Smooth muscle cell (in vitro differentiated cells): ENCODE results near the gene ZFR2. TPM values are rescaled to one million over a fixed set of nuclear protein-coding genes. Genes with fewer than 3 reads are reported as not detected.

Experiments used
- DNase-seq: peaks from one replicate; lab custom pipeline; 2025; ENCODE audit not compliant: unreplicated experiment; lab: John Stamatoyannopoulos, UW
- H2AFZ ChIP-seq: fragments of 200-600 bp; sonication (generic); 2 replicates; pipeline ENCODE4 v1.6.0; 2016; ENCODE audit warnings: antibody characterized with exemption, low read depth, mild to moderate bottlenecking
- H3F3A ChIP-seq: fragments of 200-600 bp; sonication (generic); 2 replicates; pipeline ENCODE4 v1.6.0; 2017; ENCODE audit warnings: antibody characterized with exemption, low read depth
- H3K27ac ChIP-seq: fragments of 200-600 bp; sonication (generic); 2 replicates; pipeline ENCODE4 v1.5.1; 2016; ENCODE audit warnings: low read depth, mild to moderate bottlenecking
- H3K27me3 ChIP-seq: fragments of 200-600 bp; sonication (generic); 2 replicates; pipeline ENCODE4 v1.6.1; 2016; ENCODE audit warnings: low read depth, mild to moderate bottlenecking
- H3K36me3 ChIP-seq: fragments of 200-600 bp; sonication (generic); 2 replicates; pipeline ENCODE4 v1.5.1; 2016; ENCODE audit warnings: low read depth
- H3K4me1 ChIP-seq: fragments of 200-600 bp; sonication (generic); 2 replicates; pipeline ENCODE4 v1.5.1; 2016; ENCODE audit warnings: low read depth
- H3K4me2 ChIP-seq: fragments of 200-600 bp; sonication (generic); 2 replicates; pipeline ENCODE4 v1.6.0; 2016; ENCODE audit warnings: mild to moderate bottlenecking
- H3K4me3 ChIP-seq: fragments of 200-600 bp; sonication (generic); 2 replicates; pipeline ENCODE4 v1.5.1; 2016; ENCODE audit warnings: mild to moderate bottlenecking
- H3K79me2 ChIP-seq: fragments of 200-600 bp; sonication (generic); 2 replicates; pipeline ENCODE4 v1.6.0; 2016; ENCODE audit warnings: low read depth, mild to moderate bottlenecking
- H3K9ac ChIP-seq: fragments of 200-600 bp; sonication (generic); 2 replicates; pipeline ENCODE4 v1.6.0; 2016; ENCODE audit warnings: low read depth
- H3K9me3 ChIP-seq: fragments of 200-600 bp; sonication (generic); replicated peaks from 2 replicates; pipeline ENCODE4 v1.5.1; 2016; ENCODE audit warnings: low read depth
- H4K20me1 ChIP-seq: fragments of 200-600 bp; sonication (generic); 2 replicates; pipeline ENCODE4 v1.6.0; 2016; ENCODE audit warnings: low read depth
- CTCF ChIP-seq: fragments of 200-600 bp; sonication (generic); IDR thresholded peaks from 2 replicates; pipeline ENCODE4 v1.5.1; 2017; ENCODE audit warnings: borderline replicate concordance, mild to moderate bottlenecking, antibody characterized with exemption; ENCODE audit not compliant: insufficient read depth, poor library complexity, severe bottlenecking
- WGBS: methylation state at CpG from one replicate; pipeline ENCODE4 v1.1.7; 2016; ENCODE audit warnings: low lambda C conversion rate; 5-methylcytosine and 5-hydroxymethylcytosine counted together
- polyA plus RNA-seq: library from polyadenylated mRNA; unstranded; fragments of >200 nt; fragmentation: Nextera tagmentation; extraction: Ambion mirVana; gene quantifications from 2 replicates; pipeline ENCODE4 v1.2.1, GENCODE V29; 2016
- total RNA-seq: library from RNA; depleted of rRNA; stranded (reverse); fragments of >200 nt; gene quantifications from 2 replicates; pipeline ENCODE4 v1.2.3, GENCODE V29; 2014

ZFR2 gene
- total and polyA plus RNA-seq, 2 experiments from 2014 or later = 0.54 to 1.8 TPM

- Histone ChIP-seq H3F3A (no peaks in the 10 kb centered on the region), H3K27ac (no peak overlapping the region), H3K9ac (no peak overlapping the region), H3K4me1 (no peaks in the 10 kb centered on the region), H2AFZ (no peak overlapping the region), H3K27me3 (no peaks in the 10 kb centered on the region), H3K79me2 (no peaks in the 10 kb centered on the region), H3K36me3 (no peaks in the 10 kb centered on the region), H3K9me3 (no peaks in the 10 kb centered on the region), H3K4me3 (no peak overlapping the region), H3K4me2 (no peak overlapping the region), H4K20me1 (no peaks in the 10 kb centered on the region)
- DNase-seq = no peak
- WGBS = 94% methylated on average over 17 of the region's 17 CpGs
- TF ChIP-seq CTCF = no peak
These were observed 21.8 kb upstream of the ZFR2 start for GRCh38 chr19:3890591-3890990.

- H2AFZ ChIP-seq = no peak overlapping the region
- H3K4me1 ChIP-seq = peaks cover 3% of the 10 kb centered on the region
- no peaks in the 10 kb centered on the region for H3F3A ChIP-seq
- peaks cover 43% of the 10 kb centered on the region for H3K27me3 ChIP-seq
- no peak overlapping the region for H3K9ac ChIP-seq
- no peak overlapping the region for H3K4me2 ChIP-seq
- WGBS = 31% methylated on average over 6 of the region's 6 CpGs
- H3K36me3 ChIP-seq = no peaks in the 10 kb centered on the region
- no peaks in the 10 kb centered on the region for H4K20me1 ChIP-seq
- no peak overlapping the region for H3K4me3 ChIP-seq
- TF ChIP-seq CTCF = no peak
- no peaks in the 10 kb centered on the region for H3K9me3 ChIP-seq
- no peak for DNase-seq
- H3K79me2 ChIP-seq = no peaks in the 10 kb centered on the region
- no peak overlapping the region for H3K27ac ChIP-seq
These were observed 13.2 kb upstream of the ZFR2 start for GRCh38 chr19:3882041-3882384.

GRCh38 chr19:3881272-3882040, 12.6 kb upstream of the ZFR2 start:
- peak overlapping the region; percentile 61 for H3K4me2 ChIP-seq
- WGBS = 5% methylated on average over 26 of the region's 31 CpGs

More at GRCh38 chr19:3881272-3882040, 12.6 kb upstream of the ZFR2 start:
- Histone ChIP-seq H2AFZ (no peak overlapping the region), H3K79me2 (no peaks in the 10 kb centered on the region), H4K20me1 (no peaks in the 10 kb centered on the region), H3K4me3 (no peak overlapping the region), H3K27ac (no peak overlapping the region), H3K27me3 (peaks cover 43% of the 10 kb centered on the region), H3K4me1 (peaks cover 3% of the 10 kb centered on the region), H3K36me3 (no peaks in the 10 kb centered on the region), H3K9ac (no peak overlapping the region), H3K9me3 (no peaks in the 10 kb centered on the region), H3F3A (no peaks in the 10 kb centered on the region)
- TF ChIP-seq CTCF = no peak
- DNase-seq = no peak
